ENCODE data around the gene R3HDM4. TPM values are rescaled to one million over a fixed set of nuclear protein-coding genes. Genes with fewer than 3 reads are reported as not detected.

The R3HDM4 gene
- polyA plus RNA-seq, 4 donors: 35.6 to 62.3 (median 53.4) TPM

DNA sequence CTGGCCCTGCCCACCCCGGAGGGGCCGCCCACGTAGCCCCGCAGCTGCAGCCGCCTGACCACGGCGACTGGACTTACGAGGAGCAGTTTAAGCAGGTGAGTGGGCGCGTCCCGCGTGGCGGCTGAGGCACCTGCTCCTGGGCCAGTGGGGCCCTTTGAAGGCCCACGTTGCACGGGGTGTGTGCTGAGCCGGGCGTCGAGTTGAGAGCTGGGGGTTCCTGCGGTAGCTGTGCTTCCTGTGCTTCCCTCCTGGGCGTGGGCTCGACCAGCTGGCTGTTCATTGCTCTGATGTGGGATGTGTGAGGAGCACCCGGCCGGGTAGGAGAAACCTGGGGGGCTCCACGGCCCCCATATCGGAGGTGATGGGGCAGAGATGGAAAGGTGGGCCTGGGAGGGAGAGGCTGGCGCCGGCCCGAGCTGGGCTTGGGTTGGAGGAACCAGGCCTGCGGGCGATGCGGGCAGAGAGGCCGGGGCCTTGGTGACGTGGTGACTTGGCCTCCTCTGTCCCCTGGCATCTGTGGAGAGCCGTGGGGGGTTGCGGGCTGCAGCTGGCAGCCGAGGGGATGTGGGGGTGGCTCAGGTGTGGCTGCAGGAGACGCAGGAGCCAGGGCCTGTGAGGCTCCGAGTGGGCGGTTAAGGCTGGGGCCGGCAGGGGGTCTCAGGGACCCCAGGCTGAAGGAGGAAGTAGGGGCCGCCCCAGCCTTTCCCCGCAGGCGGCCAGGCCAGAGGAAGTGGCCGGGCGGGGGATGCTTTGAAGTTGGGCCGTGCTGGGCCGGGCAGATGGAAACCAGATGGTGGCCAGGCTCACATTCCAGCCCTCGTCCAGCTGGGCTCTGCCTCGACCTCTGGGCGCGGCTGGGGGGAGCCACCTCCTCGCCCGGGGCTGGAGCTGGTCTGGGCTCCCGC lies 19.9 kb upstream of the R3HDM4 start:
- DNase-seq (ENCODE audit: low read depth in 4 of 4, low spot score in 2 of 4): peak in 1 of 4 donors; percentile 85

DNA sequence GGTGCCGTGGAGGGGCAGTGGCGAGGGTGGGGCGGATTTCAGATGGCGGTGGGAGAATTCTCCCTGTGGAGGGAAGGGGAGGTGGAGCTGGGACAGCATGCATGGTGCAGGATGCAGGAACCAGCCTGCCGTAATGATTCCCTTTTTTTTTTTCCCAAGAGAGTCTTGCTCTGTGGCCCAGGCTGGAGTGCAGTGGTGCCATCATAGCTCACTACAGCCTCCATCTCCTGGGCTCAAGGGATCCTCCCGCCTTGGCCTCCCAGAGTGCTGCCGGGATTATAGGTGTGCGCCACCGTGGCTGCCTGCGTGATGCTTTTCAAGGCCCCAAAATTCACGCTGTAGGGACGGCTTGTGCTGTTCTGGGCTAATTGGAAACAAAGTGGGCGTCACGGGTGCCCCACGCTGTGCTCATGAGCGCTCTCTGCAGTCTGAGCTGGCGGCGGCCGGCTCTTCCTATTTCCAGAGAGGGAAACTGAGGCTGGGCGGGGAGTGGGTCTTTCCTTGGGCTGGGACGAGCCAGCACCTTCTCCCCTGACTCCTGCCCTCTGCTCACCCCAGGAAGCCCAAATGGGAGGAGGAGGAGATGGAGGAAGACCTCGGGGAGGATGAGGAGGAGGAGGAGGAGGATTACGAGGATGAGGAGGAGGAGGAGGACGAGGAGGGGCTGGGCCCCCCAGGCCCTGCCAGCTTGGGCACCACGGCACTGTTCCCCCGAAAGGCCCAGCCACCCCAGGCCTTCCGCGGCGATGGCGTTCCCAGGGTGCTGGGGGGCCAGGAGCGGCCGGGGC lies 19.0 kb upstream of the R3HDM4 start:
- DNase-seq (ENCODE audit: low read depth in 4 of 4, low spot score in 2 of 4): no peak

DNA sequence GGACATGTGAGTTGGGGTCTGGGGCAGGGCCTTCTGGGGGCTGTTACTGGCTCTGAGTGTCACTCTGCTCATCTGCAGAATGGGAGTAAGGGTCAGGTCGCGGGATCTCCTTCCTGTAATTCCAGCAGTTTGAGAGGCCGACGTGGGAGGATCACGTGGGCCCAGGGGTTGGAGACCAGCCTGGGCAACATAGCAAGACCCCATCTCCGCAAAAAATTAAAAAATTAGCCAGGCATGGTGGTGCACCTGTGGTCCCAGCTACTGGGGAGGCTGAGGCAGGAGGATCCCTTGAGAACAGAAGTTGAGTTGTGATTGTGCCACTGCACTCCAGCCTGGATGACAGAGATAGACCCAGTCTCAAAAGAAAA lies 16.9 kb upstream of the R3HDM4 start:
- no peak for DNase-seq (ENCODE audit: low read depth in 4 of 4, low spot score in 2 of 4)

DNA sequence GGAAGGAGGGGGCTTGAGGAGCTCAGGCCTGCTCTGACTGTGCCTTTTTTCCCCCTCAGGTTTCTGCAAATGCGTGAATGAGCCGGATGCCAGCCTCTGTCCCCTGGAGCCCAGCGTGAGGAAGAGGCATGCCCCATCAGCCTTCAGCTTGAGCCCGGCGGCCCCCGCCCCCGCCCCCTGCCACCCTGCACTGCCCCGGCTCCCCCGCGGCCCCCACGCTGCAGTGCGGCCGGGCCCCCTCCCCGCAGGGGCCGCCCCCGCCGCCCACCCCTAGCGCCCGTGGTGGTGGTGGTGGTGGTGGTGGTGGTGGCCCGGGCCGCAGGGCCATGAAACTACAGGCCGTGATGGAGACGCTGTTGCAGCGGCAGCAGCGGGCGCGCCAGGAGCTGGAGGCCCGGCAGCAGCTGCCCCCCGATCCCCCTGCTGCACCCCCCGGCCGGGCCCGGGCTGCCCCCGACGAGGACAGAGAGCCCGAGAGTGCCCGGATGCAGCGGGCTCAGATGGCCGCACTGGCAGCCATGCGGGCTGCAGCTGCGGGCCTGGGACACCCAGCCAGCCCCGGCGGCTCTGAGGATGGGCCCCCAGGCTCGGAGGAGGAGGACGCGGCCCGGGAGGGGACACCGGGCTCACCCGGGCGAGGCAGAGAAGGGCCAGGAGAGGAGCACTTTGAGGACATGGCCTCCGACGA lies 16.3 kb upstream of the R3HDM4 start:
- no peak for DNase-seq (ENCODE audit: low read depth in 4 of 4, low spot score in 2 of 4)

DNA sequence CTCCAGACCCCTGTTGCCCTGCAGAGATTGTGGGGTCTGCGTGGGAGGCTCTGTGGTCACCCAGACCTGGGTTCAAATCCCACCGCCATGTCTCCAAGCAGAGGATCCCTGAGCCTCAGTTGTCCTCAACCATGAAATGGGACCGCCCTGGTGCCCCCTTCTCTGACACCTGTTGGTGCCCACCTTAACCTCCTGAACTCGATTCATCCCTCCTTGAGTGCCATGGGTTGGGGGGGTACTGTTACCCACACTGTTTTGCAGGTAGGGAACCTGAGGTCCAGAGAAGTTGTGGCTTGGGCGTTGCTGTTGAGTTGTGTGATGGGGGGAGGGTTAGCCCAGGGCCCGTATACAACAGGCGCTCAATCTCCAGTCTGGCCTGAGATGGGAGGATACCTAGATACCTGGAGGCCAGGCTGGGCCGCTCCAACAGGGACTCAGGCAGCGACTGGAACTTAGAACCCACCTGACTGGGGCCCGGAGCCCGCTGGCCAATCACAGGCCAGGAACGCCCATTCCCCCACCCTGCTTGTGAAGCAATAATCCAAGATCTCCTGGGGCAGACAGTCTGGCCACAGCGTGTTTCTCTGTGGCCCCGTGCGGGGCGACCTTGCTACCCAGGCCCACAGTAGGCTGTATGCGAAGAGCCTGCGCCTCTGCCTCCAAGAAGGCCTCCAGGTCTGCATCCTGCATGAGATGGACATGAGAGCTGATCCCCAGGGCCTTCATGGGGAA lies 15.6 kb upstream of the R3HDM4 start:
- no peak for DNase-seq (ENCODE audit: low read depth in 4 of 4, low spot score in 2 of 4)

DNA sequence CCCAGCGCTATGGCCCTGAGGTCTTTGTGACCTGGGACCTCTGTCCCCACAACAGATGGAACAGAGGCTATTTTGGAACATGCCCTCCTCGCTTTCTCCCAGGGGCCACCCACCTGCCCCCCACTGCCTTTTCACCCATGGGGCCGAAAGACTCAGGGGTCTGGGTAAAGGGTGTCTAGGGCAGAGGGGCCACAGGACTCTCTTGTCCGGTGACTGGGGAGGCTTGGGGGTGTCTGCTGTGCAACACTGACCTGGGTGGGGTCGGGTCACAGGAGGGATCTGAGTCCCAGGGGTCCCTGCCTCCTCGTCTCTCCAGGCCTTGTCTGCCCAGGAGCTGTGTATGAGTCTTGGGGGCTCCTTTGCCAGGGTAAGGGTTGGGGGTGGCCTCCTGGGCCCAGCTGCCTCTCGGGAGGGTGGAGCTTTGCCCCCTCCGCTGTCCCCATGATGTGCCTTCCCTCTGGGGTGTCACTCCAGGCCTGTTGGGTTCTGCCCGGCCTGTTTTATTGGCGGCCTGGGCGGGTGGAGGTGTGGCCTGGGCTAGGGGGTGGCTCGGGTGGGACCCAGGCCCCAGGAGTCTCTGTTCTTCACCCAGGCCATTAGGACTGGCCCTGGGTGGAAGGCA lies 14.9 kb upstream of the R3HDM4 start:
- no peak for DNase-seq (ENCODE audit: low read depth in 4 of 4, low spot score in 2 of 4)

DNA sequence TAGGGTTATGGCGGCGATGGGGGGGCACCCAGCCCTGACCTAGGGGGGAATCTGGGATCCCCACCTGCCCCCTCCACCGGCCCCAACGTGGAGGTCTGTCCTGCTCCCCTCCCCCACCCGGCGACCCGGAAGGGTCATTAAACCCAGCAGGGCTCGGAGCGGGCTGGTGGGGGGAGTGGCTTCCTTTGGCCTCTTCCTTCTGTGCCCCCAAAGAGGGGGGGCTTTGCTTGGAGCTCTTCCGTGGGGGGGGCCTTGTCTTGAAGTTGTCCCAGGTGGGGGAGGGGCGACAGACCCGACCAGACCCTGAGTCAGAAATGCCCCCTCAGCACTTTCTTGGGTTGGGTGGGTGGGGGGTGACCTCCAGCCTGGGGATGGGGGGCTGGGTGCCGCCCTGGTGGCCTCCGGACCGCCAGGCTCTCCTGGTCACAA lies 14.3 kb upstream of the R3HDM4 start:
- DNase-seq (ENCODE audit: low read depth in 4 of 4, low spot score in 2 of 4): no peak

DNA sequence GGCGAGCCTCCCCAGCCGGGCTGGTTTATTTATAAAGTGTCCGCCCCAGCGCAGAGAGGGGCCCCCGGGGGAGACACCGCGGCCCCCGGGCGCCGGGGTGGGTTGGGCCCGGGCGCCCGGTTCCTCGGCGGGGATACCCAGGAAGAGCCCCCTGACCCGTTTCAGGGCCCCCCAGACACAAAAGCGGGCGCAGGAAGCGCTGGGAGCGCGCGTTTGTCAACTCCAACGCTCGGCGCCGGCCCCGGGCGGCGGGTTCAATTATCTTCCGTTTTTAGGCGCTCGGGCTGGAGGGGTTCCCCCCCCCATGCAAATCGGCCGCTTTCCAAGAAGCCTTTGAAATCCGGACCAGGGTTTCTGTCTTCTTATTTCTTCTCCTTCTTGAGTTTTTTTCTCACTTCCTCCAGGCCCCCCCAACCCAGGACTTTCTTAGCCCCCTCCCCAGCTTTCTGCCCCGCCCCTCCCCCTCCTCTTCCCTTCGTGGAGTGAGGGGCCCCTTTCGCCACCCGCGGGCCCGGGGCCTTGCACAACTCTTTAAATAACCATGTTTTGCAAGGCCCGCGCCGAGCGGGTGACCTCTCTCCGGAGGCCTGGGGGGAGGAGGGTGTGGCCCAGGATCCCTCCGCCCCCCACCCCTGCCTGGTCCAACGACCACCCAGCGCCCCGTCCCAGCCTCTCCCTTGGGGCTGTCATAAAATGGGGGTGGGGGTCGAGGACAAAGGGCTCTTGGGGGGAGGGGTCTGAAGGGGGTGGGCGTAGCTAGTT lies 13.8 kb upstream of the R3HDM4 start:
- no peak for DNase-seq (ENCODE audit: low read depth in 4 of 4, low spot score in 2 of 4)

DNA sequence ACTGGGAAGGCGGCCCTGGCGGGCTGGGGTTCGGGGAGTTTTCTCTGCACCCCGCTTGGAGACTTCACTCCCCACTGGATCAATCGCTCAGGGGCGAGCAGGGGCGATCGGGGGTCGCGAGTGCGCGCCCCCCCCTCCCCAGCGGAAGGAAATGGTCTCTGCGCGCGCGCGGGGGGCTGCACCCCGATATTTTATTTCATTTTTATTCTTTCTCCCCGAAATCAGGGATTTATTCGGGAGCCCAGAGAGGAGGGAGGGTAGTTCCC lies 13.2 kb upstream of the R3HDM4 start:
- DNase-seq (ENCODE audit: low read depth in 4 of 4, low spot score in 2 of 4): no peak

DNA sequence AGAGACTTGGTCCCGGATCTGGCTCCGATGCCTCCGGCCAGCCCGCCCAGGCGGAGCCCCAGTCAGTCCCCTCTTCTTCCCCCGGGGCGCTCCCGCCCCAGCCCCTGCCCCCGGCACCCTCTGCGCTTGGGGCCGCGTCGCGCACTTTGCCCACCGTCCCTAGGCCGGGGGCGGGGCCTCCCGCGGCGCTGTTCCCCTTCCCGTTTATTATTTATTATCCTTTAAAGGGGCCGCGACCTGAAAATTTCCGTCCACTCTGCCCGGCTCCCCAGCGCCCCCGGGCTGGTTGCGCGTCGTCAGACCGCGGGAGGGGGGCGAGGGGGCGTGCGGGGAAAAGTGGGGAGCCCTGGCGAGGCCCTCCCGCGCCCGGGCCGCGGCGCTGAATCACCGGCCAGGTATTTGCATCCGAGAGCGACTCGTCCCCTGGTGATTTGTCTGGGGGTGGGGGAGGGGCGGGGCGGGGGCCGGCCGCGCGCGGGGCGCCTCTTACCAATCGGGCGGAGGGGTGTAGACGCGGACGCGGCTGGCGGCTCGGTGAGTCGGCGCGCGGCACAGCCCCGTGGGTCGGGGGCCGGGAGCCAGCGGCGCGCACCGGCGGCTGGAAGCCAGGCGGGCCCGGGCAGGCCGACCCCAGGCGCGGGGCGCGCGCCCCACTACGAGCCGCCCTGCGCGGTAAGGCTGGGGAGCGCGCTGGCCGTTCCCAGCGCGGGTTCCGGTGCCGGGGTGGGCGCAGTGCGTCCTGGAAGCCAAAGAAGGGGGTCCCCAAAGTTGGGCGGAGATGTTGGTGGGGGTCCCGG lies 12.7 kb upstream of the R3HDM4 start, which contains the start of gene ARID3A:
ARID3A (plus strand) TSS at position 510 of the 797 bp plus-strand sequence. CDS start 3,494 bp downstream, outside the sequence.
- DNase-seq (ENCODE audit: low read depth in 4 of 4, low spot score in 2 of 4): peak in 1 of 4 donors; percentile 83

DNA sequence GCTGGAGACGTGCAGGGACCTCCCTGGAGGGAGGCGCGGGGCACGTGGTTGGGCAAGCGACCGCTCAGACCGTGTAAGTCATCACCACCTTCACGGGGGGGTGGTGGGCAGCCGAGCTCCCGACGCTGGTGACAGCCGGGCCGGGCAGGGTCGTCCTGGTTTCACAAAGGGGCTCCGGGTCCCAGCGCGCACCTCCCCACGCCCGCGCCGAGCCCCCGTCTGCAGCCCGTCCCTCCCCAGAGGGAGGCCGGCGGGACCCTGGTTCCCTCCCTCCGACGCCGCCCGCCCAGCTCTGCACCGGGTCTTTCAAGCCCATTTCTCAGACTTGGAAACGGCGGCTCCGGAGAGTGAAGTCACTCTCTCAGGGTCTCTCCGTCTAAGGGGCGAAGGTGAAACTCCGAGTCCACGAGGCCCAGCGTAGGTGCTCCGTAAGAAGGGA lies 12.1 kb upstream of the R3HDM4 start:
- peak in 1 of 4 donors; percentile 82 for DNase-seq (ENCODE audit: low read depth in 4 of 4, low spot score in 2 of 4)

DNA sequence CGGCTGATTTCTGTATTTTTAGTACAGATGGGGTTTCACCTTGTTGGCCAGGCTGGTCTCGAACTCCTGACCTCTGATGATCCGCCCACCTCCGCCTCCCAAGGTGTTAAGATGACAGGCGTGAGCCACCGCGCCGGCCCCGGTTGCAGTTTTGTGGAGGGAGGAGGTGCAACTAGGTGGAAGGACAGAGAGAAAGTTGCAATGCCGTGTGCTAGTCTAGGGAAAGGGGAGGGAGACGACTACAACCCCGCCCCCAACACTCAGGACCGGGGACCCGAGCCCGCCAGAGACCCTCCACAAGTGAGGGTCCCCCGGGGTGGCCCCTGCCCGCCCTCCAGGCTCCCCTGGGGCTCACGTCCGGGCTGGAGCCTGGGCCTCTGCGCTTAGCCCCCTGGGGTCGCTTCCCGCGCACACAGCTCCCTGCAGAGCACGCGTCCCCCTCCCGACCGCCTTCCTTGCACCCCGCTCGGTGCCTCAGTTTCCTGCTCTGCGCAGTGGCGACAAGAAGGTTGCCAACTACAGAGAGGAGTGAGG lies 11.6 kb upstream of the R3HDM4 start:
- no peak for DNase-seq (ENCODE audit: low read depth in 4 of 4, low spot score in 2 of 4)

DNA sequence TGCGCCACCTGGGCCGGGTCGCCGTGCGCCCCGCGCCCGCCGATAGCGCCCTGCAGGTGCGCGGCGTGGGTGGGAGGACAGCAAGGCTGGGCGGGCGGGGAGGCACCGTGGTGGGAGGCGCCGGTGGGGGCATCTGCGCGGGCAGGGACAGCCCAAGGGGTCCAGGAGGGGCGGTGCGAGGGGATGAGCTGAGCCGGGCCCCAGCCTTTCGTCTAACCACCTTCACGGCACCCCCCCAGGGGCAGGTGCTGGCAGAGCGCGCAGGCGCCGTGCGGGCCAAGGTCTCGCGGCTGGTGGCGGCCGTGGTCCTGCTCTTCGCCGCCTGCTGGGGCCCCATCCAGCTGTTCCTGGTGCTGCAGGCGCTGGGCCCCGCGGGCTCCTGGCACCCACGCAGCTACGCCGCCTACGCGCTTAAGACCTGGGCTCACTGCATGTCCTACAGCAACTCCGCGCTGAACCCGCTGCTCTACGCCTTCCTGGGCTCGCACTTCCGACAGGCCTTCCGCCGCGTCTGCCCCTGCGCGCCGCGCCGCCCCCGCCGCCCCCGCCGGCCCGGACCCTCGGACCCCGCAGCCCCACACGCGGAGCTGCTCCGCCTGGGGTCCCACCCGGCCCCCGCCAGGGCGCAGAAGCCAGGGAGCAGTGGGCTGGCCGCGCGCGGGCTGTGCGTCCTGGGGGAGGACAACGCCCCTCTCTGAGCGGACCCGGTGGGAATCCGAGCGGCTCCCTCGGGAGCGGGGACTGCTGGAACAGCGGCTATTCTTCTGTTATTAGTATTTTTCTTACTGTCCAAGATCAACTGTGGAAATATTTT lies 7.2 kb upstream of the R3HDM4 start:
- DNase-seq (ENCODE audit: low read depth in 4 of 4, low spot score in 2 of 4): no peak

DNA sequence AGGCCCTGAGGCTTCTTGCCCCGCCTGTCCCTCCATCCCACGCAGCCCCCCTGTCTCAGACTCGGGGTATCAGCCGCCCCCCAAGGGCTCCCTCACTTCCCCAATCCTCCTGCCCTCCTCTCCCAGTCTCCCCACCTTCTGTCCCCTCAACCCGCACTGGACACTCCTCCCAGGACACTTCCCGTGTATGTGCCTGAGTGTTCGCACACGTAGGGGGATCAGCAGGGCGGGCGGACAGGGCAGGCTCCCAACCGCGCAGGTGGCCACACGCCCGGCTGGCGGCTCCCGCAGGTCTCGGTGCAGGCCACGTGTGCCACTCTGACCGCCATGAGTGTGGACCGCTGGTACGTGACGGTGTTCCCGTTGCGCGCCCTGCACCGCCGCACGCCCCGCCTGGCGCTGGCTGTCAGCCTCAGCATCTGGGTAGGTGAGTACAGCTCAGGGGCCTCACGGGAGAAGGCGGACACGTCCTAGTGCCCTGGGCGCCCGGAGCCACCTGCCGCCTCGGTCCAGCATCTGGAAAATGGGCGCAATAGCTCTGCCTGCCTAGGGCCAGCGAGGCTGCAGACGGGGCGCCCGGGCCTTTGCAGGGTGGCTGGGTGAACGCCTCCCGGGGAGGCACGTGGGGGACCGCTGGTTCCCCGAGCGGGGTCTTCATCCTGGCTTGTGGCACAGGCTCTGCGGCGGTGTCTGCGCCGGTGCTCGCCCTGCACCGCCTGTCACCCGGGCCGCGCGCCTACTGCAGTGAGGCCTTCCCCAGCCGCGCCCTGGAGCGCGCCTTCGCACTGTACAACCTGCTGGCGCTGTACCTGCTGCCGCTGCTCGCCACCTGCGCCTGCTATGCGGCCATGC lies 6.4 kb upstream of the R3HDM4 start:
- no peak for DNase-seq (ENCODE audit: low read depth in 4 of 4, low spot score in 2 of 4)

DNA sequence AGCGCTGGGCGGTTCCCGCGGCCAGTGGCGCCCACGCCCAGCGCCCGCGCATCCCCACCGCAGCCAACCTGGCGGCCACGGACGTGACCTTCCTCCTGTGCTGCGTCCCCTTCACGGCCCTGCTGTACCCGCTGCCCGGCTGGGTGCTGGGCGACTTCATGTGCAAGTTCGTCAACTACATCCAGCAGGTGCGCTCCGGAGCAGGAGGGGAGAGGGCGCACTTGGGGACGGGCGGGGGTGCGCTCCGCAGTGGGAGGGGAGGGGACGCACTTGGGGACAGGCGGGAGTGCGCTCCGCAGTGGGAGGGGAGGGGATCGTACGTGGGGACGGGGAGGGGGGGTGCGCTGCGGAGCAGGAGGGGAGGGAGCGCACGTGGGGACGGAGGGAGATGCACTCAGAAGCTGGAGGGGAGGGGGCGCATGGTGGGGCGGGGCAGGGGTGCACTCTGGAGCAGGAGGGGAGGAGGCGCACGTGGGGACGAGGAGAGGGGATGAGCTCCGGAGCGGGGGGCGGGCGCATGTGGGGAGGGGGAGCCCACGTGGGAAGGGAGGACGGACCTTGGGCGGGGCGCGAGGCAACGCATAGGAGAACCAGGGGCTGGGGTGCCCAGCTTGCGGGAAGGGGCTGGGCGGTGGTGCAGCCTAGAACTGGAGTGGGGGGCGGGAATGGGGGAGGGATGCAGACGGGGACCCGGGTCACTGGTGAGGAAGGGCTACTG lies 5.6 kb upstream of the R3HDM4 start:
- no peak for DNase-seq (ENCODE audit: low read depth in 4 of 4, low spot score in 2 of 4)

DNA sequence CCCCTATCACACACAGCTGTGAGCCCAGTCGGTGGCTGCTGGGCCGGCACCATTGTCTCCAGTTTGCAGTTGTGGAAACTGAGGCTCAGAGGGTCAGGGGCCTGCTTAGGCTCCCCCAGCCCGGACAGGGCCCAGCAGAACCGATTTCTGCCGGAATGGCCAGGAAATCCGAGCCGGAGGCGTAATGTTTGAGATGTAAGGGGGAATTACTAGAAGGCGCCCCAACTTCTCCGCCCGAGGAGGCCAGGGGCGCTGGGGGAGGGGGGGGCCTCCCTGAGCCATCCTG lies 5.1 kb upstream of the R3HDM4 start:
- no peak for DNase-seq (ENCODE audit: low read depth in 4 of 4, low spot score in 2 of 4)
